Large intestine (tissue), 3 donors: Measurements from ENCODE around the gene CAMK2D. TPM values are rescaled to one million over a fixed set of nuclear protein-coding genes. Genes with fewer than 3 reads are reported as not detected.

Source experiments
- DNase-seq, 2 donors: peaks; one replicate each; pipeline versions ENCODE4 v3.0.0 to v3.0.0-alpha.2; 2013
- H3K27ac ChIP-seq: one replicate; pipeline ENCODE4 v1.5.1; 2013; ENCODE audit warnings: low read length
- H3K27me3 ChIP-seq: 2 replicates; pipeline ENCODE4 v1.6.1; 2013; ENCODE audit warnings: low read length; ENCODE audit not compliant: control insufficient read depth, insufficient read depth
- H3K36me3 ChIP-seq: 2 replicates; pipeline ENCODE4 v1.6.1; 2013; ENCODE audit warnings: low read length; ENCODE audit not compliant: control insufficient read depth, insufficient read depth
- H3K4me1 ChIP-seq: one replicate; pipeline ENCODE4 v1.6.1; 2013; ENCODE audit warnings: low read length; ENCODE audit not compliant: control insufficient read depth, insufficient read depth
- H3K4me3 ChIP-seq: one replicate; pipeline ENCODE4 v1.5.1; 2013; ENCODE audit warnings: low read length
- H3K9me3 ChIP-seq: one replicate; pipeline ENCODE4 v1.6.1; 2013; ENCODE audit warnings: mild to moderate bottlenecking, low read depth, low read length, moderate library complexity; ENCODE audit not compliant: control insufficient read depth
- WGBS: methylation state at CpG from one replicate; pipeline ENCODE4 v1.1.5; 2013; ENCODE audit warnings: low lambda C conversion rate; ENCODE audit not compliant: insufficient coverage; 5-methylcytosine and 5-hydroxymethylcytosine counted together
- polyA plus RNA-seq: library from polyadenylated mRNA; unstranded; fragments of 120-200 nt; gene quantifications from one replicate; pipeline ENCODE4 v1.2.1, GENCODE V29; 2013

The CAMK2D gene
- polyA plus RNA-seq, 1 donor: 67.7 TPM

DNA sequence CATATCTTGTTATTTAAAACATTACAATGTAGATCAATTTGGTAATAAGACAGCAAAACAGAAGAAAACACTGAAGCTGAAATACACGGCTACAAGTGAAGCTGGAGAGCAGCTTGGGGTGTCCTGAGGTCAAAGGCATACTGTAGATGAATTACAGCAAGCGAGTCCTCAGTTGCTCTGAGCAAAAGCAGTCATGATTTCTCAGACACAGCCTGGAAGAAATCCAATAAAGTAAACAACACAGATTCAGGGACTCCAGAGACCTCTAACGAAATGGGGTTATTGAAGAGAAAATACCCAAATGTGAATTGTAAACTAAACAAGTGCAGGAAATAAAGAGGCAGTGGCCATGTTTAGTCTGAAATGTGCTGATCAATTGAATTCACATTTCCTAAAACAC lies 324.4 kb downstream of the CAMK2D start:
- no peak for DNase-seq
- Histone ChIP-seq H3K27me3 (no peaks in the 10 kb centered on the region), H3K4me3 (no peak overlapping the region), H3K36me3 (no peaks in the 10 kb centered on the region), H3K9me3 (no peaks in the 10 kb centered on the region), H3K27ac (no peak overlapping the region), H3K4me1 (peaks cover 6% of the 10 kb centered on the region)
- no CpG with 5 or more reads among the region's 3 CpGs for WGBS

DNA sequence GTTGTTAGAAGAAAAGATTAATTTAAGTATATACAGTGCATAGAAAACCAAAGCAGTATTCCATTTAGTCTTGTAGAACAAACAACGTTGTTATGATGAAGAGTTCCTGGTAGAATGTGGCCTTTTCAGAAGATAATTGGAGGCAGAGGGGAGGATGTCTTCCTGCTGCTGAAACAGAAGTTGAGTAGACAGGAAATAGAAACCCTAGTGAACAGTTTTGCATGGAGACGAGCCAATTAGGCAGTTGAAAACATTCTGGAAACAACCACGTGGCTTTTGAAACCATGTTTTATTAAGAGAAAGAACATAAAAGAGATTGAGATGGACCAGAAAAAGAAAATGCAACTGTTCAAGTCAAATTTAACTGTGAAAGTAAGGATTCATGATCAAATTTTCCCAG lies 325.2 kb downstream of the CAMK2D start:
- WGBS: 67% methylated on average over 1 of the region's 3 CpGs
- H3K9me3 ChIP-seq: no peaks in the 10 kb centered on the region
- H3K36me3 ChIP-seq: no peaks in the 10 kb centered on the region
- no peaks in the 10 kb centered on the region for H3K27me3 ChIP-seq
- peak in 1 of 2 donors; percentile 20 for DNase-seq
- H3K4me1 ChIP-seq: peaks cover 6% of the 10 kb centered on the region
- H3K4me3 ChIP-seq: no peak overlapping the region
- H3K27ac ChIP-seq: peak overlapping the region; percentile 16

DNA sequence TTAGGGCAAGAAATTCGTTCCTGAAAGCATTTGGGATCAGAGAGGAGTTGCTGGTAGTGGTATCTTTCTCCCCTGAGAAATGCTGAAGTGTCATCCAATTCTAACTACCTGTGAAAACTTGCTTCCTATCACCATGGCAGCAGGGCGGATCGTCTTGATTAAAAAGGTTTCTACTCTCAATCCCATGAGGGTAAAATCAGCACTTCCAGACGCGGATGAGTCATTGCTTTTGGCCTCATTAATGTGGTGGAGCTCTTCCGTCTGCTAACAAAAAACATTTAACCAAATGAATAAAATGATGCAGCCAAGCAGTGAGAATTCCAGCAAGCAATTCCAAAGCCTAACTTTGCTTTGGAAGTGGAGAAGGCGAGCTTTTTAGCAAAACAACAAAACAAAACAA lies 325.6 kb downstream of the CAMK2D start:
- no peak overlapping the region for H3K4me3 ChIP-seq
- no peak overlapping the region for H3K27ac ChIP-seq
- H3K4me1 ChIP-seq: peaks cover 6% of the 10 kb centered on the region
- WGBS: 100% methylated on average over 1 of the region's 7 CpGs
- no peaks in the 10 kb centered on the region for H3K36me3 ChIP-seq
- no peaks in the 10 kb centered on the region for H3K27me3 ChIP-seq
- no peak for DNase-seq
- H3K9me3 ChIP-seq: no peaks in the 10 kb centered on the region

DNA sequence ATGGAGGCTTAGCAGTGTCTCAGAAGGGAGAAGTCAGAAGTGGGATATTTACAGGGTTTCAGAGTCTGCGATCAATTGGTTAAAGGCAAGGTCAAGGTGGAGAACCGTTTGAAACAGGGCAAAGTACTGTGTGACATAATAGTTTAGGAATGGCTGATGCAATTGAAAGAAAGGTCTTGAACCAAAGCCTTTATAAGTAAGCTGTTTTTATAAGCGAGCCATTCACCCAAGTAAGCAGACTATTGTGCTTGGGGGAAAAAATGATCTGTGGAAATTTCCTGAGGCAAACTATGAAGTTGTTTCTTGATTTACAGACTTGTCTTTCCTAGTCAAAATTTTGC lies 327.3 kb downstream of the CAMK2D start:
- peak; percentile 52 to 85 for DNase-seq
- peak overlapping the region; percentile 12 for H3K27ac ChIP-seq

DNA sequence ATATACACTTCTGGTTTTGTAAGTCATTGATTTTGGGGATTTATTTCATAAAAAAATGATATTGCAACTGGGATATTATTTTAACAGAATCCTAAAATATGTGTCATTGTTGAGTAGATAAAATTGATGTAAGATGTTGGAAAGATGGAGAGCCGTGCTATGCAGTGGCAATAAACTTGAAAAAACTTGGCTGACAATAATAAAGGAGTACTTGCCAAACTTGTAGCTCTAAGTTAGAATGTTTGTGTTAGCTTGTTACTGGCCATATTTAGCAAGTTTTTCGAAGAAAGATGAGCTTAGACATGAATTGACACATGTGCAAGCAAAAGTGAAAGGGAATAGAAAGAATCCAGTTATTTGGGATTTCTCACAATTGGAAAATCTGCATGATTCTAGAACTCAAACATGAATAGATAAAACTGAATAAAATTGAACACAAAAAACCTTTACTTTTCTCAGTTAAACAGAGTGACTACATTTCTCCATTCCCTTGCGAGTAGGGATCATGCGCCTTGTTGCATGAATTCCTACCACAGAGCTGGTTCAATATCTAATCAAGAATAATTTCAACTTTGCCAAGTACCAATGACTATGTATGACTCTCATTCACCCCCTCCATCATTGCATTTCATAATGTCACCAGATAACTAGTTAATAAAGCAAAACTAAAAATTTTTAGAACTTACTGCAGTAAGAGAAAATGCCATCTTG lies 327.8 kb downstream of the CAMK2D start:
- WGBS: 86% methylated on average over 2 of the region's 4 CpGs
- H3K27ac ChIP-seq: peak overlapping the region; percentile 18

More for the DNA sequence above, 327.3 kb downstream of the CAMK2D start:
- Histone ChIP-seq H3K9me3 (no peaks in the 10 kb centered on the region), H3K27me3 (no peaks in the 10 kb centered on the region), H3K4me3 (no peak overlapping the region), H3K4me1 (peaks cover 6% of the 10 kb centered on the region), H3K36me3 (no peaks in the 10 kb centered on the region)
- WGBS: 28% methylated on average over 2 of the region's 3 CpGs

DNA sequence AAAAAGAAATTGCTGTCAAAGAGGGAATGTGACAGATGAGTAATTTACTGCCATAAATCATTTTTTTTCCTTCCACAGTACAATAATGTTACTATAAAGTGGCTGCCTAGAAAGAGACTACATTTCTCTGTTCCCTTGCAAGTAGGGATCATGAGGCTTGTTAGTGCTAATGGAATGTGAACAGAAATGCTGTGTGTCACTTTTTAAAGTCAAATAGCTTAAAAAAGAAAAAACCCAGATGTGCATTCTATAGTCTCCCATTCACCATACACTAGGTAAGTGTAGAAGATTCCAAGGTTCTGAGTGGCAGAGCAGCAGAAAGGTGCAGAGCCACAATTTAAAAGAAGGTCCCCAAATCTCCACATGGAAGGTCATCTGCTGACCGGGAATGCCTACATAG lies 328.4 kb downstream of the CAMK2D start:
- no peak for DNase-seq
- no peaks in the 10 kb centered on the region for H3K36me3 ChIP-seq
- H3K4me1 ChIP-seq: peaks cover 6% of the 10 kb centered on the region
- no CpG with 5 or more reads among the region's 1 CpG for WGBS
- peak overlapping the region; percentile 18 for H3K27ac ChIP-seq
- H3K9me3 ChIP-seq: no peaks in the 10 kb centered on the region
- no peak overlapping the region for H3K4me3 ChIP-seq
- H3K27me3 ChIP-seq: no peaks in the 10 kb centered on the region

More for the DNA sequence above, 327.8 kb downstream of the CAMK2D start:
- Histone ChIP-seq H3K27me3 (no peaks in the 10 kb centered on the region), H3K4me1 (peaks cover 6% of the 10 kb centered on the region), H3K4me3 (no peak overlapping the region), H3K9me3 (no peaks in the 10 kb centered on the region), H3K36me3 (no peaks in the 10 kb centered on the region)
- no peak for DNase-seq

DNA sequence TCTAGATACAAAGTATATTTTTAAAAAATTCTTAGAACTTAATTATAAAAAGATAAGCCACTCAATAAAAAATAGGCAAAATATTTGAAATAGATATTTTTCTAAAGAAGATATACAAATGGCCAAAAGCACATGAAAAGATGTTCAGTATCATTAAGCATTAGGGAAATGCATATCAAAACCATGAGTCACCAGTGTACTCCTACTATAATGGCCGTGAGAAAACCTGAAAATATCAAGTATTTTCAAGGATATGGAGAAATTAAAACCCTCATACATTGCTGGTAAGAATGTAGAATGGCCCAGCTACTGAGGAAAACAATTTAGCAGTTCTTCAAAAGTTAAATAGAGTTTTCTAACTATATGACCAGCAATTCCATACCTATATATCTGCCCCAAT lies 337.9 kb downstream of the CAMK2D start:
- Histone ChIP-seq H3K36me3 (no peaks in the 10 kb centered on the region), H3K27me3 (no peaks in the 10 kb centered on the region), H3K4me1 (no peaks in the 10 kb centered on the region), H3K4me3 (no peak overlapping the region), H3K27ac (no peak overlapping the region), H3K9me3 (peaks cover 5% of the 10 kb centered on the region)
- no CpG with 5 or more reads among the region's 1 CpG for WGBS
- no peak for DNase-seq

DNA sequence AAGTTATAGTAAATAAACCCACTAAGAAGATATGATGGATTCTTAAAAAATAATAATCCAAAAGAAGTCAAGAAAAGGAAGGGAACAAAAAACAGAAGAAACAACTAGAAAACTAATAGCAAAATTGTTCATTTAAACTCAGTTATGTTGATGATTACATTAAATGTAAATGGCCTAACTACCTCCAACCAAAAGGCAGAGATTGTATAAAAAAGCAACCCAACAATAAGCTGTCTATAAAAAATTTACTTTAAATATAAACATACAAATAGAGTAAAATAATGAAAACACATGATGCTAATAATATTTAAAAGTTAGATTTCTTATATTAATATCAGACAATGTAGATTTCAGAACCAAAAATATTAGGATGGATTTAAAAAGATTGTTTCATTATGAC lies 340.6 kb downstream of the CAMK2D start:
- Histone ChIP-seq H3K27me3 (no peaks in the 10 kb centered on the region), H3K27ac (no peak overlapping the region), H3K9me3 (peaks cover 5% of the 10 kb centered on the region), H3K4me1 (no peaks in the 10 kb centered on the region), H3K36me3 (no peaks in the 10 kb centered on the region), H3K4me3 (no peak overlapping the region)
- DNase-seq: no peak

DNA sequence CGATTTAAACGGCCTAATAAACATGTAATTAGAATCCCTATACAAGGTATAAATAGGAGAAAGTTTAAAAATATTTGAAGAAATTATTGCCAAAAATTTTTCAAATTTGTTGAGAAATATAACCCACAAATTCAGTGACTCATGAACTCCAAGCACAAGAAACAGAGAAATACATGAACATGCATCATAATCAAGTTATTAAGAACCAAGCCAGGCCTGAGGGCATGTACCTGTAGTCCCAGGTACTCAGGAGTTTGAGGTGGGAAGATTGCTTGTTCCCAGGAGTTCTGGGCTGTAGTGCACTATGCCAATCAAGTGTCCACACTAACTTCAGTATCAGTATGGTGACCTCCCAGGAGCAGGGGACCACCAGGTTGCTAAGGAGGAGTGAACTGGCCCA lies 341.9 kb downstream of the CAMK2D start:
- Histone ChIP-seq H3K9me3 (peaks cover 5% of the 10 kb centered on the region), H3K27me3 (no peaks in the 10 kb centered on the region), H3K36me3 (no peaks in the 10 kb centered on the region), H3K27ac (no peak overlapping the region), H3K4me1 (no peaks in the 10 kb centered on the region), H3K4me3 (no peak overlapping the region)
- WGBS: 100% methylated on average over 2 of the region's 2 CpGs
- no peak for DNase-seq

DNA sequence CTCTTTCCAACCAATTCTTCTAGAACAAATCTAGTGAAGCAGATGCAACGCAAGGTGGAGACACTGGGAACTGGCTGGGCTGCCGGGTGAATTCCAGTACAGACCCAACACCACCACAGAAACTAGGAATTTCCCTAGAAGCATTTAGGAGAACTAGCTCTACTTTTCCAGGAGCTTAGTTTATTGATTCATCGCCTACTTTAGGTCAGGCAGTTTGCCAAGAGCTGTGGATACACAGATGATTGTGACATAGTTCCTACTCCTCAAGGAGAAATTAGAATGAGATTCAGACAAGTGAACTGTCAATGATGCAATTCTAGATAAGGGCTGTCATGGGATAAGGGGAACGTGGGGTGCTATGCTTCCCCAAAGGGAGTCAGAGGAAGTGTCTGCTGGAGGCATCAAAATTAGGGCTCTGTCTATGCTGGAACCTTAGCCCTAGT lies 350.0 kb downstream of the CAMK2D start:
- peak; percentile 39 to 56 for DNase-seq
- no CpG with 5 or more reads among the region's 4 CpGs for WGBS
- no peaks in the 10 kb centered on the region for H3K27me3 ChIP-seq

DNA sequence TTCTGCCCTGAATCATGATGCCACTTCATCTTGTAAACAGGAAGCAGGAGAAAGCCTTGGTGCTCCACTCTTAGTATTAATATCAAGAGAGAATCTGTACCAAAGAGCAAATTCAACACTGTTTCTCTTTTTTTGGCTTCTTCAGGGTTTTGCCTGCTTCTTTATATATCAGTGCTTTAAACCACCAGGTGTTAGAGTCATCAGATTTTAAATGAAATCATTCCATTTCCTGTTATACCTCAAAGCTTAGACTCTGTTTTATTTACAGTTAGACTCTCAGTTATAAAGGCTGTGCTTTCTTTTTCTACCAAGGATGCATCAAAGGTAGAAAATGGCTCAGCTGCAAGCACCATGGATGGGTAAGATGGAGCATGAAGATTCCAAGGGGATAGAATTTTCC lies 350.9 kb downstream of the CAMK2D start:
- Histone ChIP-seq H3K4me3 (no peak overlapping the region), H3K36me3 (no peaks in the 10 kb centered on the region), H3K27me3 (no peaks in the 10 kb centered on the region), H3K9me3 (no peaks in the 10 kb centered on the region), H3K27ac (no peak overlapping the region), H3K4me1 (peaks cover 7% of the 10 kb centered on the region)
- no peak for DNase-seq

More for the DNA sequence above, 350.0 kb downstream of the CAMK2D start:
- Histone ChIP-seq H3K4me3 (no peak overlapping the region), H3K36me3 (no peaks in the 10 kb centered on the region), H3K4me1 (no peaks in the 10 kb centered on the region), H3K27ac (peak overlapping the region; percentile 57), H3K9me3 (no peaks in the 10 kb centered on the region)
